Measurements from ENCODE around the gene MSH2.
"Not testable (repeated sequence)": the region's sequence is repeated elsewhere in the genome, so short reads cannot be mapped to it uniquely, and the experiment has no call there.

Gene MSH2

GRCh38 chr2:47501374-47502200, 98.6 kb downstream of the MSH2 start:
- peaks cover 30% of the 10 kb centered on the region for H3K9me3 ChIP-seq (ENCODE audit: low read length)
- H3K4me3 ChIP-seq (ENCODE audit: low read depth, low read length, poor library complexity, severe bottlenecking), result no peak overlapping the region
- H3K9me2 ChIP-seq (ENCODE audit: low read depth, low read length), result no peaks in the 10 kb centered on the region
- peak overlapping the region; percentile 92 for H3K27ac ChIP-seq (ENCODE audit: low read depth, low read length, poor library complexity, severe bottlenecking)
- no peaks in the 10 kb centered on the region for H3K27me3 ChIP-seq (ENCODE audit: insufficient read depth, low read length)
- no peaks in the 10 kb centered on the region for H3K79me2 ChIP-seq (ENCODE audit: insufficient read depth, low read length)
- TF ChIP-seq CTCF (IDR thresholded peaks at IDR 0.05; ENCODE audit: low read length) (no peak), EZH2 (IDR thresholded peaks at IDR 0.05; ENCODE audit: borderline replicate concordance, low read length) (no peak)
- peaks cover 8% of the 10 kb centered on the region for H3K36me3 ChIP-seq (ENCODE audit: insufficient read depth, low read length)
- no peaks in the 10 kb centered on the region for H3F3A ChIP-seq (ENCODE audit: insufficient read depth, low read length)
- H3K4me1 ChIP-seq (ENCODE audit: insufficient read depth, low read length, severe bottlenecking), result peaks cover 44% of the 10 kb centered on the region
- H4K20me1 ChIP-seq (ENCODE audit: insufficient read depth, low read length), result no peaks in the 10 kb centered on the region
- H2AFZ ChIP-seq (ENCODE audit: low read length), result no peak overlapping the region
- H3K4me2 ChIP-seq (ENCODE audit: low read length), result no peak overlapping the region
- no peak overlapping the region for H3K9ac ChIP-seq (ENCODE audit: low read length)

- H3K27ac ChIP-seq (ENCODE audit: low read depth, low read length, poor library complexity, severe bottlenecking), result peak overlapping the region; percentile 92
Observed at GRCh38 chr2:47502498-47502897, 99.5 kb downstream of the MSH2 start.

GRCh38 chr2:47503481-47504070, 100.6 kb downstream of the MSH2 start:
- Histone ChIP-seq H3K4me3 (ENCODE audit: low read depth, low read length, poor library complexity, severe bottlenecking) (peak overlapping the region; percentile 17), H3K9ac (ENCODE audit: low read length) (peak overlapping the region; percentile 61)

More at GRCh38 chr2:47502498-47502897, 99.5 kb downstream of the MSH2 start:
- Histone ChIP-seq H3K4me2 (ENCODE audit: low read length) (peak overlapping the region; percentile 55), H3K4me1 (ENCODE audit: insufficient read depth, low read length, severe bottlenecking) (peaks cover 39% of the 10 kb centered on the region), H3K4me3 (ENCODE audit: low read depth, low read length, poor library complexity, severe bottlenecking) (peak overlapping the region; percentile 17), H3K9me3 (ENCODE audit: low read length) (peaks cover 30% of the 10 kb centered on the region), H3K9ac (ENCODE audit: low read length) (peak overlapping the region; percentile 61; the same call in 1 of the 2 replicates)
- not testable (repeated sequence) for H3K9me2 ChIP-seq (ENCODE audit: low read depth, low read length); H3K36me3 ChIP-seq (ENCODE audit: insufficient read depth, low read length); H3F3A ChIP-seq (ENCODE audit: insufficient read depth, low read length); H3K27me3 ChIP-seq (ENCODE audit: insufficient read depth, low read length); H2AFZ ChIP-seq (ENCODE audit: low read length); H3K79me2 ChIP-seq (ENCODE audit: insufficient read depth, low read length); H4K20me1 ChIP-seq (ENCODE audit: insufficient read depth, low read length)

More at GRCh38 chr2:47503481-47504070, 100.6 kb downstream of the MSH2 start:
- TF ChIP-seq EZH2 (IDR thresholded peaks at IDR 0.05; ENCODE audit: borderline replicate concordance, low read length) (no peak), CTCF (IDR thresholded peaks at IDR 0.05; ENCODE audit: low read length) (no peak)
- Histone ChIP-seq H3K4me1 (ENCODE audit: insufficient read depth, low read length, severe bottlenecking) (peaks cover 35% of the 10 kb centered on the region), H3K36me3 (ENCODE audit: insufficient read depth, low read length) (peaks cover 8% of the 10 kb centered on the region), H2AFZ (ENCODE audit: low read length) (no peak overlapping the region), H3K9me3 (ENCODE audit: low read length) (peaks cover 30% of the 10 kb centered on the region), H3F3A (ENCODE audit: insufficient read depth, low read length) (no peaks in the 10 kb centered on the region), H3K9me2 (ENCODE audit: low read depth, low read length) (no peaks in the 10 kb centered on the region), H3K4me2 (ENCODE audit: low read length) (peak overlapping the region; percentile 55), H3K27me3 (ENCODE audit: insufficient read depth, low read length) (no peaks in the 10 kb centered on the region), H4K20me1 (ENCODE audit: insufficient read depth, low read length) (no peaks in the 10 kb centered on the region), H3K79me2 (ENCODE audit: insufficient read depth, low read length) (no peaks in the 10 kb centered on the region), H3K27ac (ENCODE audit: low read depth, low read length, poor library complexity, severe bottlenecking) (peak overlapping the region; percentile 92)

Data from OCI-LY1 (cell line).